GM12878 (cell line): ENCODE results near the gene RPL22. TPM values are rescaled to one million over a fixed set of nuclear protein-coding genes. Genes with fewer than 3 reads are reported as not detected.

Source experiments
- ATAC-seq: fragments of 200-7000 bp; cut with Tn5 transposase; 3 replicates; pipeline ENCODE4 v1.9.1; 2020; ENCODE audit warnings: mild to moderate bottlenecking, moderate library complexity
- BruUV-seq: library from RNA; stranded (reverse); fragments of 400-500 nt; replicated peaks from 2 replicates; lab custom pipeline; 2021; lab: Mats Ljungman, UMichigan
- CTCF ChIA-PET: fragments of 300-600 bp; sonication (Branson Sonifier 250); formaldehyde crosslinking; extraction: SDS; loops from one replicate; lab custom pipeline; 2021; ENCODE audit warnings: inconsistent platforms; lab: Yijun Ruan, JAX
- POLR2A ChIA-PET: fragments of 350-600 bp; formaldehyde crosslinking; extraction: SDS; loops from one replicate; lab custom pipeline; 2021; ENCODE audit warnings: inconsistent platforms; lab: Charles Lee
- RAD21 ChIA-PET: fragments of 300-600 bp; sonication (Branson Sonifier 250); formaldehyde crosslinking; loops from one replicate; lab custom pipeline; 2023; ENCODE audit warnings: antibody characterized with exemption; ENCODE audit not compliant: unreplicated experiment; lab: Charles Lee
- SMC1A ChIA-PET: fragments of 300-600 bp; sonication (Branson Sonifier 250); formaldehyde crosslinking; loops from one replicate; lab custom pipeline; 2023; ENCODE audit not compliant: unreplicated experiment, uncharacterized antibody; lab: Charles Lee
- DNase-seq: peaks from one replicate; pipeline ENCODE4 v3.0.0-alpha.2; 2011; ENCODE audit warnings: low read depth, low spot score
- FAIRE-seq: peaks from 3 replicates; lab custom pipeline; 2011; peaks lifted over from hg19 to GRCh38; lab: Jason Lieb, UNC
- H2AFZ ChIP-seq: 2 replicates; pipeline ENCODE4 v1.6.0; 2011; ENCODE audit warnings: low read depth, low read length, control low read depth; ENCODE audit not compliant: control insufficient read depth
- H3K27ac ChIP-seq: 2 replicates; pipeline ENCODE4 v1.5.1; 2011; ENCODE audit warnings: control low read depth; ENCODE audit not compliant: control insufficient read depth, insufficient read depth
- H3K27me3 ChIP-seq, 2 experiments: replicated peaks in 1 of 2; 2 replicates each; pipeline versions ENCODE4 v1.6.0 to v1.6.1; 2011; ENCODE audit warnings: low read length in 1 of 2; ENCODE audit not compliant: control insufficient read depth in 2 of 2, insufficient read depth in 2 of 2
- H3K36me3 ChIP-seq, 2 experiments: 2 replicates each; pipeline ENCODE4 v1.5.1; 2011; ENCODE audit warnings: low read length in 1 of 2; ENCODE audit not compliant: control insufficient read depth in 2 of 2, insufficient read depth in 2 of 2
- H3K4me1 ChIP-seq: 2 replicates; pipeline ENCODE4 v1.6.1; 2011; ENCODE audit warnings: mild to moderate bottlenecking, low read length, moderate library complexity, mixed read lengths; ENCODE audit not compliant: control insufficient read depth, insufficient read depth
- H3K4me2 ChIP-seq: 2 replicates; pipeline ENCODE4 v1.6.0; 2011; ENCODE audit warnings: control low read depth; ENCODE audit not compliant: control insufficient read depth, insufficient read depth
- H3K4me3 ChIP-seq: fragments of 200-600 bp; sonication (generic); 2 replicates; pipeline ENCODE4 v1.5.1; 2016
- H3K79me2 ChIP-seq: 2 replicates; pipeline ENCODE4 v1.6.0; 2011; ENCODE audit warnings: low read length; ENCODE audit not compliant: control insufficient read depth, insufficient read depth
- H3K9ac ChIP-seq: 2 replicates; pipeline ENCODE4 v1.8.0; 2011; ENCODE audit warnings: low read length, control low read depth, mixed read lengths; ENCODE audit not compliant: control insufficient read depth, insufficient read depth
- H3K9me3 ChIP-seq: replicated peaks from 3 replicates; pipeline ENCODE4 v1.5.1; 2011; ENCODE audit warnings: mild to moderate bottlenecking, low read length; ENCODE audit not compliant: control insufficient read depth, insufficient read depth
- H4K20me1 ChIP-seq: 2 replicates; pipeline ENCODE4 v1.6.0; 2011; ENCODE audit not compliant: control insufficient read depth, insufficient read depth
- BACH1 ChIP-seq: fragments of 450-650 bp; IDR thresholded peaks from 2 replicates; pipeline ENCODE4 v1.6.1; 2017; ENCODE audit warnings: mild to moderate bottlenecking, borderline replicate concordance
- BHLHE40 ChIP-seq, 2 experiments: fragments of 450-650 bp in 1 of 2; IDR thresholded peaks; 2 replicates each; pipeline ENCODE4 v1.6.1; 2011 to 2017; ENCODE audit warnings: low read depth in 2 of 2, borderline replicate concordance in 1 of 2, improper control_type of control experiment in 1 of 2, low read length in 1 of 2, mild to moderate bottlenecking in 1 of 2
- BMI1 ChIP-seq: fragments of 450-650 bp; IDR thresholded peaks from 2 replicates; pipeline ENCODE4 v1.6.1; 2016; ENCODE audit warnings: mild to moderate bottlenecking, moderate library complexity, borderline replicate concordance
- CHD2 ChIP-seq: IDR thresholded peaks from 2 replicates; pipeline ENCODE4 v1.6.1; 2011; ENCODE audit warnings: low read depth, low read length, improper control_type of control experiment, borderline replicate concordance
- POLR2A ChIP-seq: IDR thresholded peaks from 2 replicates; pipeline ENCODE4 v1.6.1; 2011; ENCODE audit warnings: low read depth, mild to moderate bottlenecking, low read length
- RELB ChIP-seq: fragments of 450-650 bp; IDR thresholded peaks from 2 replicates; pipeline ENCODE4 v1.6.1; 2017; ENCODE audit warnings: low read depth, mild to moderate bottlenecking, moderate library complexity
- TAF1 ChIP-seq: IDR thresholded peaks from 2 replicates; pipeline ENCODE4 v1.6.1; 2011; ENCODE audit warnings: mild to moderate bottlenecking, low read depth, low read length, borderline replicate concordance
- TCF7 ChIP-seq: IDR thresholded peaks from 2 replicates; pipeline ENCODE4 v1.6.1; 2014; ENCODE audit warnings: antibody characterized with exemption, borderline replicate concordance
- YY1 ChIP-seq: IDR thresholded peaks from 2 replicates; pipeline ENCODE4 v1.6.1; 2011; ENCODE audit warnings: low read depth, mild to moderate bottlenecking, low read length
- WGBS: methylation state at CpG from one replicate; pipeline ENCODE4 v1.1.6; 2016; ENCODE audit warnings: low lambda C conversion rate; ENCODE audit not compliant: insufficient replicate concordance, insufficient coverage; ENCODE audit errors: missing lambda C conversion rate; 5-methylcytosine and 5-hydroxymethylcytosine counted together
- in situ Hi-C: fragments of 300-500 bp; cut with MboI; formaldehyde crosslinking; loops from 9 replicates; pipeline ENCODE4 v1.14.3; 2018; ENCODE audit warnings: mixed read lengths
- intact Hi-C: fragments of 100-400 bp; cut with micrococcal nuclease; formaldehyde crosslinking; loops from one replicate; pipeline ENCODE4 v1.14.2; 2022; ENCODE audit not compliant: unreplicated experiment
- polyA plus RNA-seq, 11 experiments: library from polyadenylated mRNA; depleted of rRNA in 4 of 11; unstranded in 6 of 11; stranded (reverse) in 5 of 11; fragments of >200 nt; fragmentation: Nextera tagmentation in 4 of 11; fragmentation: Illumina TruSeq in 1 of 11; extraction: Ambion mirVana in 4 of 11; extraction: Trizol in 1 of 11; gene quantifications; 1 replicate in 1 of 11; 2 replicates in 10 of 11; pipeline versions ENCODE4 v1.2.1 to v1.2.3, GENCODE V29; 2011 to 2016; ENCODE audit warnings: inconsistent platforms in 2 of 11, missing spikeins in 2 of 11, low read depth in 1 of 11
- total RNA-seq, 4 experiments: library from RNA; depleted of rRNA in 3 of 4; stranded (reverse); fragments of >200 nt in 3 of 4; fragmentation: Illumina TruSeq in 1 of 4; extraction: Trizol in 1 of 4; gene quantifications; 2 replicates each; pipeline versions ENCODE4 v1.2.1 to v1.2.3, GENCODE V29; 2013 to 2021

Gene RPL22
- total and polyA plus RNA-seq, 10 of the 15 experiments (the other 5 are each of a cell fraction or from before 2014, with no cell fraction given) = 191 to 560 (median 430) TPM

- TF ChIP-seq BMI1 (no peak), BACH1 (no peak)
These were observed 49.1 kb downstream of the RPL22 start (continued) for GRCh38 chr1:6150006-6150938.

GRCh38 chr1:6149597-6149996 is 49.8 kb downstream of the RPL22 start:
- H3K27ac ChIP-seq = no peak overlapping the region
- no peak overlapping the region for H3K9ac ChIP-seq
- ATAC-seq (no peak), DNase-seq (no peak), FAIRE-seq (no peak)
- H3K4me1 ChIP-seq = no peaks in the 10 kb centered on the region
- intact Hi-C loops = no loop called here
- no peak overlapping the region for H2AFZ ChIP-seq
- H3K27me3 ChIP-seq = no peaks in the 10 kb centered on the region; a peak in 1 of 4 replicates
- H3K79me2 ChIP-seq = no peaks in the 10 kb centered on the region
- BruUV-seq = no TSS peak
- H3K36me3 ChIP-seq = no peaks in the 10 kb centered on the region
- no peaks in the 10 kb centered on the region for H4K20me1 ChIP-seq
- 0% methylated on average over 1 of the region's 1 CpG for WGBS
- no peak overlapping the region for H3K4me3 ChIP-seq
- POLR2A ChIA-PET = no interaction called here
- TF ChIP-seq TCF7 (no peak), BHLHE40 (IDR thresholded peaks at IDR 0.05; ENCODE audit: borderline replicate concordance in 1 of 2, low read depth in 2 of 2, low read length in 1 of 2) (no peak), TAF1 (no peak), CHD2 (no peak), POLR2A (no peak), RELB (no peak), YY1 (no peak)
- no peaks in the 10 kb centered on the region for H3K9me3 ChIP-seq
- CTCF ChIA-PET = no interaction called here
- RAD21 ChIA-PET = no interaction called here
- SMC1A ChIA-PET = no interaction called here
- no peak overlapping the region for H3K4me2 ChIP-seq
- in situ Hi-C loops = no loop called here
